CD8-positive, alpha-beta memory T cell (primary cell): ENCODE results near the gene ITIH1. TPM values are rescaled to one million over a fixed set of nuclear protein-coding genes. Genes with fewer than 3 reads are reported as not detected.

Source experiments
- CTCF ChIA-PET: fragments of 350-600 bp; sonication (Branson Sonifier 250); formaldehyde crosslinking; loops from one replicate; lab custom pipeline; 2021; ENCODE audit warnings: antibody characterized with exemption; lab: Charles Lee
- POLR2A ChIA-PET: fragments of 350-600 bp; sonication (Branson Sonifier 250); formaldehyde crosslinking; loops from one replicate; lab custom pipeline; 2021; ENCODE audit warnings: antibody characterized with exemption; lab: Charles Lee
- DNase-seq, 5 donors: peaks; one replicate each; pipeline versions ENCODE4 v3.0.0 to v3.0.0-alpha.2; 2020 to 2022; ENCODE audit warnings: mixed read lengths in 1 of 5
- H3K27ac ChIP-seq: one replicate; pipeline ENCODE4 v1.7.0; 2013; ENCODE audit warnings: low read depth, mild to moderate bottlenecking, low read length, moderate library complexity
- H3K27me3 ChIP-seq: 2 replicates; pipeline ENCODE4 v1.7.0; 2013; ENCODE audit warnings: low read length, mild to moderate bottlenecking; ENCODE audit not compliant: insufficient read depth, poor library complexity, severe bottlenecking
- H3K36me3 ChIP-seq: 2 replicates; pipeline ENCODE4 v1.7.0; 2013; ENCODE audit warnings: mild to moderate bottlenecking, low read length, moderate library complexity; ENCODE audit not compliant: insufficient read depth
- H3K4me1 ChIP-seq: 2 replicates; pipeline ENCODE4 v1.7.0; 2013; ENCODE audit warnings: mild to moderate bottlenecking, low read length, moderate library complexity; ENCODE audit not compliant: insufficient read depth
- H3K4me3 ChIP-seq: 2 replicates; pipeline ENCODE4 v1.7.0; 2013; ENCODE audit warnings: mild to moderate bottlenecking, low read length
- H3K9me3 ChIP-seq: 2 replicates; pipeline ENCODE4 v1.7.0; 2013; ENCODE audit warnings: mild to moderate bottlenecking, low read length
- H3K27ac Mint-ChIP-seq, 8 donors: one replicate each; pipeline ENCODE4 v1.8.0; 2020 to 2021; ENCODE audit warnings: mixed read lengths in 8 of 8, mild to moderate bottlenecking in 6 of 8, inconsistent platforms in 3 of 8, moderate library complexity in 3 of 8
- H3K27me3 Mint-ChIP-seq, 2 donors: one replicate each; pipeline ENCODE4 v1.8.0; 2020 to 2021; ENCODE audit warnings: mixed read lengths in 2 of 2, mild to moderate bottlenecking in 1 of 2, moderate library complexity in 1 of 2
- H3K36me3 Mint-ChIP-seq, 3 donors: one replicate each; pipeline ENCODE4 v1.8.0; 2020 to 2021; ENCODE audit warnings: mixed read lengths in 3 of 3, inconsistent platforms in 1 of 3, mild to moderate bottlenecking in 1 of 3
- H3K4me1 Mint-ChIP-seq, 3 donors: one replicate each; pipeline ENCODE4 v1.8.0; 2020 to 2021; ENCODE audit warnings: mixed read lengths in 3 of 3, inconsistent platforms in 1 of 3, mild to moderate bottlenecking in 1 of 3
- H3K4me3 Mint-ChIP-seq, 7 donors: one replicate each; pipeline ENCODE4 v1.8.0; 2020 to 2021; ENCODE audit warnings: mixed read lengths in 7 of 7, mild to moderate bottlenecking in 6 of 7, moderate library complexity in 4 of 7, inconsistent platforms in 2 of 7
- H3K9me3 Mint-ChIP-seq, 5 donors: one replicate each; pipeline ENCODE4 v1.8.0; 2020 to 2022; ENCODE audit warnings: mixed read lengths in 5 of 5, mild to moderate bottlenecking in 3 of 5, moderate library complexity in 2 of 5, inconsistent platforms in 1 of 5
- polyA plus RNA-seq: library from polyadenylated mRNA; unstranded; fragments of 300-500 nt; fragmentation: Illumina TruSeq; gene quantifications from one replicate; pipeline ENCODE4 v1.2.3, GENCODE V29; 2021
- total RNA-seq, 2 experiments: library from RNA; stranded (reverse); gene quantifications; one replicate each; pipeline ENCODE4 v1.2.3, GENCODE V29; 2021

ITIH1 gene
- total and polyA plus RNA-seq, 3 experiments from 2014 or later, result not detected

GRCh38 chr3:52793702-52794611 lies 16.6 kb downstream of the ITIH1 start:
- no peaks in the 10 kb centered on the region for H3K4me1 Mint-ChIP-seq
- no peak overlapping the region for H3K27ac ChIP-seq
- H3K9me3 Mint-ChIP-seq, result peaks cover 0 to 2% (median 0%) of the 10 kb centered on the region in 5 donors
- H3K4me3 ChIP-seq, result no peak overlapping the region
- H3K9me3 ChIP-seq, result no peaks in the 10 kb centered on the region
- H3K27me3 Mint-ChIP-seq, result no peaks in the 10 kb centered on the region
- POLR2A ChIA-PET, result no interaction called here
- H3K27me3 ChIP-seq, result no peaks in the 10 kb centered on the region
- H3K27ac Mint-ChIP-seq, result no peak overlapping the region
- no peak overlapping the region for H3K4me3 Mint-ChIP-seq
- H3K36me3 Mint-ChIP-seq, result no peaks in the 10 kb centered on the region
- H3K36me3 ChIP-seq, result no peaks in the 10 kb centered on the region
- CTCF ChIA-PET, result no interaction called here
- H3K4me1 ChIP-seq, result no peaks in the 10 kb centered on the region
- no peak for DNase-seq

GRCh38 chr3:52794612-52795099 lies 17.3 kb downstream of the ITIH1 start, which contains the start of gene ITIH3:
Gene ITIH3 (plus strand): TSS chr3:52794796. CDS start chr3:52794804, 8 bp downstream.
- Mint-ChIP-seq H3K27me3 (peaks cover 0 to 2% of the 10 kb centered on the region in 2 donors), H3K9me3 (peaks cover 0 to 2% (median 0%) of the 10 kb centered on the region in 5 donors), H3K4me3 (no peak within 1 kb of the TSS), H3K4me1 (no peaks in the 10 kb centered on the region), H3K27ac (peak within 1 kb of the TSS in 1 of 8 donors; percentile 75), H3K36me3 (no peaks in the 10 kb centered on the region)
- ChIA-PET POLR2A (no interaction called here), CTCF (no interaction called here)
- no peak for DNase-seq
- Histone ChIP-seq H3K36me3 (no peaks in the 10 kb centered on the region), H3K9me3 (no peaks in the 10 kb centered on the region), H3K27me3 (no peaks in the 10 kb centered on the region), H3K4me1 (no peaks in the 10 kb centered on the region), H3K4me3 (no peak within 1 kb of the TSS), H3K27ac (no peak within 1 kb of the TSS)

- no peak overlapping the region for H3K27ac ChIP-seq
- H3K27me3 ChIP-seq, result no peaks in the 10 kb centered on the region
- CTCF ChIA-PET, result no interaction called here
- Mint-ChIP-seq H3K27me3 (peaks cover 0 to 2% of the 10 kb centered on the region in 2 donors), H3K27ac (peak overlapping the region in 1 of 8 donors; percentile 75), H3K9me3 (peaks cover 0 to 2% (median 0%) of the 10 kb centered on the region in 5 donors), H3K4me3 (no peak overlapping the region), H3K36me3 (no peaks in the 10 kb centered on the region), H3K4me1 (no peaks in the 10 kb centered on the region)
- no peak overlapping the region for H3K4me3 ChIP-seq
- POLR2A ChIA-PET, result no interaction called here
- DNase-seq, result no peak
- H3K36me3 ChIP-seq, result no peaks in the 10 kb centered on the region
- H3K9me3 ChIP-seq, result no peaks in the 10 kb centered on the region
- H3K4me1 ChIP-seq, result no peaks in the 10 kb centered on the region
Observed at GRCh38 chr3:52795298-52795900, 18.0 kb downstream of the ITIH1 start.

- Mint-ChIP-seq H3K4me1 (no peaks in the 10 kb centered on the region), H3K27me3 (peaks cover 0 to 2% of the 10 kb centered on the region in 2 donors), H3K9me3 (no peaks in the 10 kb centered on the region), H3K27ac (no peak overlapping the region), H3K4me3 (no peak overlapping the region), H3K36me3 (no peaks in the 10 kb centered on the region)
- H3K27me3 ChIP-seq, result no peaks in the 10 kb centered on the region
- H3K4me1 ChIP-seq, result no peaks in the 10 kb centered on the region
- no peak overlapping the region for H3K27ac ChIP-seq
- no peak for DNase-seq
- POLR2A ChIA-PET, result no interaction called here
- no peak overlapping the region for H3K4me3 ChIP-seq
- CTCF ChIA-PET, result no interaction called here
- no peaks in the 10 kb centered on the region for H3K36me3 ChIP-seq
- H3K9me3 ChIP-seq, result no peaks in the 10 kb centered on the region
Observed at GRCh38 chr3:52796411-52796810, 19.0 kb downstream of the ITIH1 start.

GRCh38 chr3:52798376-52798977 lies 21.1 kb downstream of the ITIH1 start:
- Histone ChIP-seq H3K4me3 (no peak overlapping the region), H3K27ac (no peak overlapping the region), H3K27me3 (no peaks in the 10 kb centered on the region), H3K4me1 (no peaks in the 10 kb centered on the region), H3K36me3 (no peaks in the 10 kb centered on the region), H3K9me3 (no peaks in the 10 kb centered on the region)
- peak overlapping the region in 1 of 8 donors; percentile 31 for H3K27ac Mint-ChIP-seq
- no peaks in the 10 kb centered on the region for H3K4me1 Mint-ChIP-seq
- H3K9me3 Mint-ChIP-seq, result no peaks in the 10 kb centered on the region
- POLR2A ChIA-PET, result interaction anchor here (0.6 kb wide), 1 partner anchor 253 kb away, joined by 3 read pairs; no protein-coding TSS in a partner anchor
- H3K4me3 Mint-ChIP-seq, result no peak overlapping the region
- peaks cover 0 to 2% of the 10 kb centered on the region in 2 donors for H3K27me3 Mint-ChIP-seq
- no peak for DNase-seq
- H3K36me3 Mint-ChIP-seq, result no peaks in the 10 kb centered on the region
- CTCF ChIA-PET, result interaction anchor here (0.7 to 2.0 kb wide), 5 partner anchors 9 to 27 kb away, joined by 3 to 7 read pairs (median 3); partner anchors contain the start of gene NEK4

- no peaks in the 10 kb centered on the region for H3K4me1 Mint-ChIP-seq
- H3K4me3 ChIP-seq, result no peak overlapping the region
- peak overlapping the region in 1 of 8 donors; percentile 31 for H3K27ac Mint-ChIP-seq
- no peak overlapping the region for H3K27ac ChIP-seq
- H3K36me3 Mint-ChIP-seq, result no peaks in the 10 kb centered on the region
- H3K27me3 Mint-ChIP-seq, result peaks cover 0 to 2% of the 10 kb centered on the region in 2 donors
- H3K36me3 ChIP-seq, result no peaks in the 10 kb centered on the region
- no peaks in the 10 kb centered on the region for H3K4me1 ChIP-seq
- H3K9me3 ChIP-seq, result no peaks in the 10 kb centered on the region
- DNase-seq, result no peak
- H3K27me3 ChIP-seq, result no peaks in the 10 kb centered on the region
- POLR2A ChIA-PET, result interaction anchor here (0.6 kb wide), 1 partner anchor 254 kb away, joined by 3 read pairs; no protein-coding TSS in a partner anchor
- H3K4me3 Mint-ChIP-seq, result no peak overlapping the region
- CTCF ChIA-PET, result interaction anchor here (0.8 to 2.0 kb wide), 4 partner anchors 8 to 28 kb away, joined by 3 to 7 read pairs (median 4); partner anchors contain the start of gene NEK4
- no peaks in the 10 kb centered on the region for H3K9me3 Mint-ChIP-seq
Observed at GRCh38 chr3:52798978-52799476, 21.6 kb downstream of the ITIH1 start.

- Histone ChIP-seq H3K36me3 (no peaks in the 10 kb centered on the region), H3K4me1 (no peaks in the 10 kb centered on the region), H3K9me3 (no peaks in the 10 kb centered on the region), H3K4me3 (no peak overlapping the region), H3K27ac (no peak overlapping the region), H3K27me3 (no peaks in the 10 kb centered on the region)
- Mint-ChIP-seq H3K4me1 (no peaks in the 10 kb centered on the region), H3K4me3 (no peak overlapping the region), H3K36me3 (no peaks in the 10 kb centered on the region), H3K27ac (no peak overlapping the region), H3K9me3 (no peaks in the 10 kb centered on the region), H3K27me3 (peaks cover 0 to 2% of the 10 kb centered on the region in 2 donors)
- POLR2A ChIA-PET, result no interaction called here
- CTCF ChIA-PET, result no interaction called here
- DNase-seq, result no peak
Observed at GRCh38 chr3:52800079-52800478, 22.7 kb downstream of the ITIH1 start.
